ENCODE data around the gene ARID3B.
"Not testable (repeated sequence)": the region's sequence is repeated elsewhere in the genome, so short reads cannot be mapped to it uniquely, and the experiment has no call there.

ARID3B gene

DNA sequence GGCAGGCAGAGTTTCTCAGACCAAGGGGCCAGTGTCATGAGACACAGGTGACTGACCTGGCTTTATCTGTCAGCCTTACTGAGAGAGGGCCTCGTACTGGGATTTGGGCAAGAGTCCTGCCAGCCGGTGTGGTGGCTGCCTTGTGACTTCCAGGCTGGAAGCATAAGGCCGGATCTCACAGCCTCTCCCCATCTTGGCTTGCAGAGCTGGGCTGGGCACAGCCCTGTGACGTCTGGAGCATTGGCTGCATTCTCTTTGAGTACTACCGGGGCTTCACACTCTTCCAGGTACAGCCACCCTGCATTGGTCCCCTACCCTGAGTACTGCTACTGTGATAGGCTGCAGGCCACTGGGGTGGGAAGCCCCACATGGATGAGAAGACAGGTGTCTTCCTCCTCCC lies 86.7 kb downstream of the ARID3B start:
- TF ChIP-seq EZH2 (IDR thresholded peaks at IDR 0.05) (no peak), FOXP2 (optimal IDR thresholded peaks at IDR 0.05; ENCODE audit: control extremely low read depth, extremely low read length, insufficient read depth) (no peak), POLR2AphosphoS5 (IDR thresholded peaks at IDR 0.05; ENCODE audit: borderline replicate concordance, low read depth, low read length) (no peak)
- DNase-seq (ENCODE audit: low read depth, low spot score), result no peak
- Histone ChIP-seq H3K36me3 (ENCODE audit: insufficient read depth, low read length) (peaks cover 81% of the 10 kb centered on the region), H3K9me3 (ENCODE audit: low read depth, low read length) (no peaks in the 10 kb centered on the region), H3K27ac (no peak overlapping the region), H3K4me3 (no peak overlapping the region), H3K9ac (ENCODE audit: insufficient read length) (no peak overlapping the region)

DNA sequence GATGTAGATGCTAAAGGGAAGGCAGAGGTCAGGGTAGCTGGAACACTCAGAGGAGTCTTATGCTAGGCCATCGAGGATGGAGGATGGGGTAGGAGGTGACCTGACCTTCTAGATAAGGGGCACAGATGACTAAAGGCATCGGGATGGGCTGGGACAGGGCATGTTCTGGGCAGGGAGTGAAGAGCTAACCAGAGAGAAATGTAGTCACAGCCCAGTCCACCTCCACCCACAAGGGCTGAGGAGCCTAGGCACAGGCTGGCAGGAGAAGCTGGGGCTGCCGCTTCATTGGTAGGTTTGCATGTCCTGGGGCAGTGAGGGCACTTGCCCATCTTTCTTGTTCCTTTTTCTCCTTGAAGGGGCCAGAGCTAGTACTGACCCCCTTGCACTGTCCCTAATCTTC lies 87.2 kb downstream of the ARID3B start:
- H3K4me3 ChIP-seq, result no peak overlapping the region
- no peak overlapping the region for H3K9ac ChIP-seq (ENCODE audit: insufficient read length)
- no peaks in the 10 kb centered on the region for H3K9me3 ChIP-seq (ENCODE audit: low read depth, low read length)
- TF ChIP-seq POLR2AphosphoS5 (IDR thresholded peaks at IDR 0.05; ENCODE audit: borderline replicate concordance, low read depth, low read length), result no peak
- TF ChIP-seq FOXP2 (optimal IDR thresholded peaks at IDR 0.05; ENCODE audit: control extremely low read depth, extremely low read length, insufficient read depth), result no peak
- TF ChIP-seq EZH2 (IDR thresholded peaks at IDR 0.05), result no peak
- peaks cover 77% of the 10 kb centered on the region for H3K36me3 ChIP-seq (ENCODE audit: insufficient read depth, low read length)
- no peak overlapping the region for H3K27ac ChIP-seq
- no peak for DNase-seq (ENCODE audit: low read depth, low spot score)

DNA sequence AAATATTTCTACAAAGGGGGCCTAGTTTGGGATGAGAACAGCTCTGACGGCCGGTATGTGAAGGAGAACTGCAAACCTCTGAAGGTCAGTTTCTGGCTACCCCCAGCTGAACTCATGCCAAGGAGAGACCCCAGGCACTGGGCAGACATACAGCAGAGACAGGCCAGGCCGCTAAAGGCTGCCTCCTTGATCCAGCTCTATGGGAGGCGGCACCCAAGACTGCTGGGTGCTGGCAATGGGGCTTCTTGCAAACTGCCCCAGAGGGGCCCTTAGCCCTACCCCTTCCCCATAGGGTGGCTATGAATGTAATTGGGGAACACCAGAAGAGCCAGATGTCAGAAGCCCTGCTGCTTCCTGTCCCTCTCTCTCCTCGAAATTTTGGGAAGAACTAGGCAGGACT lies 87.9 kb downstream of the ARID3B start:
- H3K27ac ChIP-seq, result no peak overlapping the region
- DNase-seq (ENCODE audit: low read depth, low spot score), result no peak
- H3K4me3 ChIP-seq, result no peak overlapping the region
- TF ChIP-seq FOXP2 (optimal IDR thresholded peaks at IDR 0.05; ENCODE audit: control extremely low read depth, extremely low read length, insufficient read depth), result no peak
- no peak for TF ChIP-seq POLR2AphosphoS5 (IDR thresholded peaks at IDR 0.05; ENCODE audit: borderline replicate concordance, low read depth, low read length)
- no peak for TF ChIP-seq EZH2 (IDR thresholded peaks at IDR 0.05)
- H3K9me3 ChIP-seq (ENCODE audit: low read depth, low read length), result no peaks in the 10 kb centered on the region
- H3K36me3 ChIP-seq (ENCODE audit: insufficient read depth, low read length), result peaks cover 73% of the 10 kb centered on the region
- no peak overlapping the region for H3K9ac ChIP-seq (ENCODE audit: insufficient read length)

DNA sequence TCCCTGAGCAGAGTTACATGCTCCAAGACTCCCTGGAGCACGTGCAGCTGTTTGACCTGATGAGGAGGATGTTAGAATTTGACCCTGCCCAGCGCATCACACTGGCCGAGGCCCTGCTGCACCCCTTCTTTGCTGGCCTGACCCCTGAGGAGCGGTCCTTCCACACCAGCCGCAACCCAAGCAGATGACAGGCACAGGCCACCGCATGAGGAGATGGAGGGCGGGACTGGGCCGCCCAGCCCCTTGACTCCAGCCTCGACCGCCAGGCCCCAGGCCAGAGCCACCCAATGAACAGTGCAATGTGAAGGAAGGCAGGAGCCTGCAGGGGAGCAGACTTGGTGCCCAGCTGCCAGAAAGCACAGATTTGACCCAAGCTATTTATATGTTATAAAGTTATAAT lies 88.7 kb downstream of the ARID3B start:
- H3K36me3 ChIP-seq (ENCODE audit: insufficient read depth, low read length), result peaks cover 73% of the 10 kb centered on the region
- not testable (repeated sequence) for H3K27ac ChIP-seq; DNase-seq (ENCODE audit: low read depth, low spot score); H3K4me3 ChIP-seq; H3K9me3 ChIP-seq (ENCODE audit: low read depth, low read length); H3K9ac ChIP-seq (ENCODE audit: insufficient read length)

DNA sequence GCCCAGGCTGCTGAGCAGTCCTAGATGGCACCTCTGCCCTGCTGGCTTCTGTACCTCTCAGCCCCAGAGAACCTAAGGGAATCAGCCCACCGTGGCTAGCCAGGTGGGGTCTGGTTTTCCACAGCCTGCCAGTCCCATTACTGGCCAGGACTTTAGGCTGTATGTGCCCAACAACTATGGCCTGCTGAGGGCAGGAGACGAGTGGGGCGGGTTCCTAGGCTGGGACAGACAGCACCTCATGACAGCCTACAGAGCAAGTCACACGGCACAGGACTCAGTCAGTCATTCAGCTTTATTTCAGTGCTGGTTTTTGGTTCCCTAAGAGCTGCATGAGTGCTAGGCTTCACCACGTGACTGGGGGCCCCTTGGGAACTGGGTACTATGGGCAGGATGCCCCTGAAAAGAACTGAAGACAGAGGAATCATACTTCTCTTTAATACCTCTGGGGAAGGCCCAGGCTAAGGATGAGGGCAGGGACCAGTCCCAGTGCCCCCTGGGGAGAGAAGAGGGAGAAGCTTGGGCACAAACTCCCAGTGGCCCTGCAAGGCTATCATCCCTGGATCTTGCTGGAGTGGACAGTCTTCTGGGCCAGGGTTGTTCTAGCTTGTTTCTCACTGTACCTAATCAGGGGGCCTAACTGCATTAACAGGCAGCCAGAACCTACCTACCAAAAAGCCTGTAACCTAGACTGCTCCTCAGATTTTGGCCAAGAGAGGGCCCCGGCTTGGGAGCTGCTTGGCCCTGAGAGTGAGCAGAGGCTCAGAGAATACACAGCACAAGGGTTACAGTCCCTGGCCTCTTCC lies 89.5 kb downstream of the ARID3B start:
- H3K9me3 ChIP-seq (ENCODE audit: low read depth, low read length), result no peaks in the 10 kb centered on the region
- TF ChIP-seq EZH2 (IDR thresholded peaks at IDR 0.05) (no peak), POLR2AphosphoS5 (IDR thresholded peaks at IDR 0.05; ENCODE audit: borderline replicate concordance, low read depth, low read length) (peak; percentile 39), FOXP2 (optimal IDR thresholded peaks at IDR 0.05; ENCODE audit: control extremely low read depth, extremely low read length, insufficient read depth) (no peak)
- H3K4me3 ChIP-seq, result no peak overlapping the region
- no peak overlapping the region for H3K9ac ChIP-seq (ENCODE audit: insufficient read length)
- DNase-seq (ENCODE audit: low read depth, low spot score), result no peak
- H3K36me3 ChIP-seq (ENCODE audit: insufficient read depth, low read length), result peaks cover 73% of the 10 kb centered on the region
- no peak overlapping the region for H3K27ac ChIP-seq

DNA sequence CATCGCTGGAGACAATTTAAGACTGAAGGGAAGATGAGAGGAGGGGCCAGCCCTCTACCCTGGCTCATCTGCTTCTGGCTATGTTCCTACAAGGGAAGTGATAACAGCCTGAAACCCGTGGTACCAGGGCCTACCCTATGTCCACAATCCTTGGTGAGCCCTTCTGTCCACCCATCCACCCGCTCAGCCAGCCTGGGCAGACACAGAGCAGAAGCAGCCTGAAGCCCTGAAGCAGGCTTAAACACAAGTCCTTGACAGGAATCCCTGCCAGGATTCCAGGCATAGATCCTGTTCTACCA lies 90.0 kb downstream of the ARID3B start:
- TF ChIP-seq EZH2 (IDR thresholded peaks at IDR 0.05) (no peak), POLR2AphosphoS5 (IDR thresholded peaks at IDR 0.05; ENCODE audit: borderline replicate concordance, low read depth, low read length) (no peak; the same call in 1 of the 2 replicates), FOXP2 (optimal IDR thresholded peaks at IDR 0.05; ENCODE audit: control extremely low read depth, extremely low read length, insufficient read depth) (no peak)
- Histone ChIP-seq H3K9ac (ENCODE audit: insufficient read length) (no peak overlapping the region), H3K36me3 (ENCODE audit: insufficient read depth, low read length) (peaks cover 73% of the 10 kb centered on the region), H3K4me3 (no peak overlapping the region), H3K27ac (no peak overlapping the region), H3K9me3 (ENCODE audit: low read depth, low read length) (no peaks in the 10 kb centered on the region)
- no peak for DNase-seq (ENCODE audit: low read depth, low spot score)

DNA sequence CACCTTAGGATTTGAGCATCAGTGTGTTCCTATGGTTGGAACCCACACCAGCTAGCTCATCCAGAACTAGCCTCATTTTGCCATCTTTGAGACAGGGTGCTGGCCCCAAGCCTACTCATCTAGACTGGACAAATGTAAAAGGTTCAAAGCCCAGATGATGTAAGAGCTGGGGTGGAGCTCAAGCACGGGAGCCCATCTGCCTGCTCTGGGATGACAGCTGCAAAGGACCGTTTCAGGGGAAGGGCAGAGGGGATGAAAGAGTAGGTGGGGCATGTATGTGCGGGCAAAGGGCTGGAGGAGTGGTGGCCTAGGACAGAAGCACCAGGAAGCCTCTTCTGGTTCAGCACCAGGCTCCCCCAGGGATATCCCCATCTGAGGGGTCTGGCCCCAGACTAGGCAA lies 90.4 kb downstream of the ARID3B start:
- Histone ChIP-seq H3K9me3 (ENCODE audit: low read depth, low read length) (no peaks in the 10 kb centered on the region), H3K4me3 (no peak overlapping the region), H3K9ac (ENCODE audit: insufficient read length) (no peak overlapping the region), H3K27ac (no peak overlapping the region), H3K36me3 (ENCODE audit: insufficient read depth, low read length) (peaks cover 73% of the 10 kb centered on the region)
- no peak for DNase-seq (ENCODE audit: low read depth, low spot score)
- TF ChIP-seq POLR2AphosphoS5 (IDR thresholded peaks at IDR 0.05; ENCODE audit: borderline replicate concordance, low read depth, low read length) (no peak), FOXP2 (optimal IDR thresholded peaks at IDR 0.05; ENCODE audit: control extremely low read depth, extremely low read length, insufficient read depth) (no peak), EZH2 (IDR thresholded peaks at IDR 0.05) (no peak)

DNA sequence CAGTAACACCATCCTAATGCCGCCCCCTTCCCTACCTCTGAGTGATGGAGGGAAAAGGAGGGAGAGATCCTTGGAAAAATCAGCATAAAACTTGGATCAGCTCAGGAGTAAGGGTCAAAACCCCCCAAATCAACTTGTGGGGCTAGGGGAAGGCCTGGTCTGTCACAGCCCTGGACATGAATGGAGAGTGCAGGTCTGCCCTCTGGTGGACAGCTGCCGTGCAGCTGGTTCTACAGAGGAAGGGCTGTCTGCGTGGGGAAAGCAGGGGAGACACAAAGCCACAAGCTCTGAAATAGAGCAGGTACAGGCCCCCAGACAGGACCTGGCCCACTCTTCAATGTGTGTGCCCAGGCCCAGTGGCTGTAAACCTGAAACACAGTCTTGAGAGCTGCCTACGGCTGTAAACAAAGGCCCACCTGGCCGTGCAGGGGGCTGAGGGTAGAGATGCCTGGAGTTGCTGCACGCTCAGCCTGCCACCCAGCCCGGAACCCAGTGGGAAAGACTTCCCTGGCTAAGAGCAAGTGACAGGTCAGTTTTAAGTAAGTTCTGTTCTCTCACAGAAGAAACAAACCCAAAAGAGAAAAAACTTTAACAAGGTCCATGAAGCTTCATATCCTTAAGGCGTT lies 91.0 kb downstream of the ARID3B start:
- Histone ChIP-seq H3K27ac (no peak overlapping the region), H3K36me3 (ENCODE audit: insufficient read depth, low read length) (peaks cover 74% of the 10 kb centered on the region), H3K9me3 (ENCODE audit: low read depth, low read length) (no peaks in the 10 kb centered on the region), H3K9ac (ENCODE audit: insufficient read length) (no peak overlapping the region), H3K4me3 (no peak overlapping the region)
- DNase-seq (ENCODE audit: low read depth, low spot score), result no peak
- TF ChIP-seq EZH2 (IDR thresholded peaks at IDR 0.05), result no peak
- no peak for TF ChIP-seq POLR2AphosphoS5 (IDR thresholded peaks at IDR 0.05; ENCODE audit: borderline replicate concordance, low read depth, low read length)
- no peak for TF ChIP-seq FOXP2 (optimal IDR thresholded peaks at IDR 0.05; ENCODE audit: control extremely low read depth, extremely low read length, insufficient read depth)

DNA sequence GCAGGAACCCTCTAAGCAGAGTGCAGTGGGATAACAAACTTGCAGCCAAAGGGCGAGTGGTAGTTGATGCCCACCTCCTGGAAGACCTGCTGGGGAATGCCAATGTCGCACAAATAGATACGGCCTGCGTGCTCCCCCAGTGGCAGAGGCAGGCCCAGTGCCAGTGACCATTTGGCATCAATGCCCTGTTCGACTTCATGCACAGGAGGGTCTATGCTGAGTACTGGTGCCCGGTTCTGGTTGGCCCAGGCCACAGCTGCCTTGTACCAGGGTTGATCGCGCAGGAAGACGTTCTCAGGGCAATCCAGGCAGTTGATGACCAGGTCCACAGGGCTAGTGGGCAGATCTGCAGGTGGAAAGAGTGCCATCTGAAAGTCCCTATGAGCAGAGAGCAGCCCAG lies 91.6 kb downstream of the ARID3B start:
- TF ChIP-seq POLR2AphosphoS5 (IDR thresholded peaks at IDR 0.05; ENCODE audit: borderline replicate concordance, low read depth, low read length) (no peak), EZH2 (IDR thresholded peaks at IDR 0.05) (no peak)

More for the DNA sequence above, 91.6 kb downstream of the ARID3B start:
- H3K27ac ChIP-seq, result no peak overlapping the region
- DNase-seq (ENCODE audit: low read depth, low spot score), result no peak
- no peaks in the 10 kb centered on the region for H3K9me3 ChIP-seq (ENCODE audit: low read depth, low read length)
- no peak overlapping the region for H3K4me3 ChIP-seq
- H3K9ac ChIP-seq (ENCODE audit: insufficient read length), result no peak overlapping the region
- peaks cover 74% of the 10 kb centered on the region for H3K36me3 ChIP-seq (ENCODE audit: insufficient read depth, low read length)

Data from SK-N-MC (cell line).